H1 (cell line): Measurements from ENCODE around the gene DUSP9. TPM values are rescaled to one million over a fixed set of nuclear protein-coding genes. Genes with fewer than 3 reads are reported as not detected.

Source experiments
- CREB1 ChIP-seq: IDR thresholded peaks from 2 replicates; pipeline ENCODE4 v1.6.1; 2012; ENCODE audit warnings: inconsistent platforms
- GTF2F1 ChIP-seq: IDR thresholded peaks from 2 replicates; pipeline ENCODE4 v1.6.1; 2012; ENCODE audit warnings: low read depth, low read length, improper control_type of control experiment, borderline replicate concordance
- SP2 ChIP-seq: IDR thresholded peaks from 2 replicates; pipeline ENCODE4 v1.6.1; 2012; ENCODE audit warnings: mild to moderate bottlenecking, low read length, inconsistent platforms
- polyA plus RNA-seq, 7 experiments: library from polyadenylated mRNA; depleted of rRNA in 3 of 7; stranded (reverse) in 5 of 7; unstranded in 2 of 7; fragments of >200 nt in 5 of 7; fragments of 200-250 nt in 2 of 7; gene quantifications; 1 replicate in 5 of 7; 2 replicates in 1 of 7; 4 replicates in 1 of 7; pipeline versions ENCODE4 v1.2.1 to v1.2.3, GENCODE V29; 2011 to 2013; ENCODE audit warnings: missing spikeins in 2 of 7, mixed read lengths in 2 of 7
- total RNA-seq: library from RNA; stranded (reverse); fragmentation: NEBNext Ultra II Directional; extraction: Animal tissue kit (Norgen Biotek cat#: 25700); gene quantifications from 2 replicates; pipeline ENCODE4 v1.2.1, GENCODE V29; 2021
- TF ChIP-seq, protein P1 (sequence below): fragments of 300-600 bp; sonication (generic); IDR thresholded peaks from 2 replicates; pipeline ENCODE4 v1.7.1; 2012; ENCODE audit warnings: low read length, moderate library complexity, mild to moderate bottlenecking, inconsistent platforms; ENCODE audit not compliant: insufficient replicate concordance

The DUSP9 gene
- total and polyA plus RNA-seq, 2 of the 8 experiments (the other 6 are each of a cell fraction or from before 2014, with no cell fraction given): 0.80 to 1.1 TPM

DNA sequence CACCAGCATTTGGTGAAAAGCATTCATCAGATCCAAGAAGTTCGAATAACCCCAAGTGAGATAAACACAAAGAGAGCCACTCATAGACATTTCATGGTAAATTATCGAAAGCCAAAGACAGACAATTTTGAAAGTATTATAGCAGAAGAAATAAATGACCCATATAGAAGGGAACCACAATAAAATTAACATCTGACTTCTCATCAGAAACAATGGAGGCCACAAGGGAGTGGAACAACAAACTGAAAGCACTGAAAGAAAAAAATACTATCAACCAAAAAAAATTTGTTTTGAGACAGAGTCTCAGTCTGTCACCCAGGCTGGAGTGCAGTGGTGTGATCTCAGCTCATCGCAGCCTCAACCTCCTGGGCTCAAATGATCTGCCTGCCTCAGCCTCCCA lies 12.3 kb downstream of the DUSP9 start (continued):
- TF ChIP-seq, protein P1, sequence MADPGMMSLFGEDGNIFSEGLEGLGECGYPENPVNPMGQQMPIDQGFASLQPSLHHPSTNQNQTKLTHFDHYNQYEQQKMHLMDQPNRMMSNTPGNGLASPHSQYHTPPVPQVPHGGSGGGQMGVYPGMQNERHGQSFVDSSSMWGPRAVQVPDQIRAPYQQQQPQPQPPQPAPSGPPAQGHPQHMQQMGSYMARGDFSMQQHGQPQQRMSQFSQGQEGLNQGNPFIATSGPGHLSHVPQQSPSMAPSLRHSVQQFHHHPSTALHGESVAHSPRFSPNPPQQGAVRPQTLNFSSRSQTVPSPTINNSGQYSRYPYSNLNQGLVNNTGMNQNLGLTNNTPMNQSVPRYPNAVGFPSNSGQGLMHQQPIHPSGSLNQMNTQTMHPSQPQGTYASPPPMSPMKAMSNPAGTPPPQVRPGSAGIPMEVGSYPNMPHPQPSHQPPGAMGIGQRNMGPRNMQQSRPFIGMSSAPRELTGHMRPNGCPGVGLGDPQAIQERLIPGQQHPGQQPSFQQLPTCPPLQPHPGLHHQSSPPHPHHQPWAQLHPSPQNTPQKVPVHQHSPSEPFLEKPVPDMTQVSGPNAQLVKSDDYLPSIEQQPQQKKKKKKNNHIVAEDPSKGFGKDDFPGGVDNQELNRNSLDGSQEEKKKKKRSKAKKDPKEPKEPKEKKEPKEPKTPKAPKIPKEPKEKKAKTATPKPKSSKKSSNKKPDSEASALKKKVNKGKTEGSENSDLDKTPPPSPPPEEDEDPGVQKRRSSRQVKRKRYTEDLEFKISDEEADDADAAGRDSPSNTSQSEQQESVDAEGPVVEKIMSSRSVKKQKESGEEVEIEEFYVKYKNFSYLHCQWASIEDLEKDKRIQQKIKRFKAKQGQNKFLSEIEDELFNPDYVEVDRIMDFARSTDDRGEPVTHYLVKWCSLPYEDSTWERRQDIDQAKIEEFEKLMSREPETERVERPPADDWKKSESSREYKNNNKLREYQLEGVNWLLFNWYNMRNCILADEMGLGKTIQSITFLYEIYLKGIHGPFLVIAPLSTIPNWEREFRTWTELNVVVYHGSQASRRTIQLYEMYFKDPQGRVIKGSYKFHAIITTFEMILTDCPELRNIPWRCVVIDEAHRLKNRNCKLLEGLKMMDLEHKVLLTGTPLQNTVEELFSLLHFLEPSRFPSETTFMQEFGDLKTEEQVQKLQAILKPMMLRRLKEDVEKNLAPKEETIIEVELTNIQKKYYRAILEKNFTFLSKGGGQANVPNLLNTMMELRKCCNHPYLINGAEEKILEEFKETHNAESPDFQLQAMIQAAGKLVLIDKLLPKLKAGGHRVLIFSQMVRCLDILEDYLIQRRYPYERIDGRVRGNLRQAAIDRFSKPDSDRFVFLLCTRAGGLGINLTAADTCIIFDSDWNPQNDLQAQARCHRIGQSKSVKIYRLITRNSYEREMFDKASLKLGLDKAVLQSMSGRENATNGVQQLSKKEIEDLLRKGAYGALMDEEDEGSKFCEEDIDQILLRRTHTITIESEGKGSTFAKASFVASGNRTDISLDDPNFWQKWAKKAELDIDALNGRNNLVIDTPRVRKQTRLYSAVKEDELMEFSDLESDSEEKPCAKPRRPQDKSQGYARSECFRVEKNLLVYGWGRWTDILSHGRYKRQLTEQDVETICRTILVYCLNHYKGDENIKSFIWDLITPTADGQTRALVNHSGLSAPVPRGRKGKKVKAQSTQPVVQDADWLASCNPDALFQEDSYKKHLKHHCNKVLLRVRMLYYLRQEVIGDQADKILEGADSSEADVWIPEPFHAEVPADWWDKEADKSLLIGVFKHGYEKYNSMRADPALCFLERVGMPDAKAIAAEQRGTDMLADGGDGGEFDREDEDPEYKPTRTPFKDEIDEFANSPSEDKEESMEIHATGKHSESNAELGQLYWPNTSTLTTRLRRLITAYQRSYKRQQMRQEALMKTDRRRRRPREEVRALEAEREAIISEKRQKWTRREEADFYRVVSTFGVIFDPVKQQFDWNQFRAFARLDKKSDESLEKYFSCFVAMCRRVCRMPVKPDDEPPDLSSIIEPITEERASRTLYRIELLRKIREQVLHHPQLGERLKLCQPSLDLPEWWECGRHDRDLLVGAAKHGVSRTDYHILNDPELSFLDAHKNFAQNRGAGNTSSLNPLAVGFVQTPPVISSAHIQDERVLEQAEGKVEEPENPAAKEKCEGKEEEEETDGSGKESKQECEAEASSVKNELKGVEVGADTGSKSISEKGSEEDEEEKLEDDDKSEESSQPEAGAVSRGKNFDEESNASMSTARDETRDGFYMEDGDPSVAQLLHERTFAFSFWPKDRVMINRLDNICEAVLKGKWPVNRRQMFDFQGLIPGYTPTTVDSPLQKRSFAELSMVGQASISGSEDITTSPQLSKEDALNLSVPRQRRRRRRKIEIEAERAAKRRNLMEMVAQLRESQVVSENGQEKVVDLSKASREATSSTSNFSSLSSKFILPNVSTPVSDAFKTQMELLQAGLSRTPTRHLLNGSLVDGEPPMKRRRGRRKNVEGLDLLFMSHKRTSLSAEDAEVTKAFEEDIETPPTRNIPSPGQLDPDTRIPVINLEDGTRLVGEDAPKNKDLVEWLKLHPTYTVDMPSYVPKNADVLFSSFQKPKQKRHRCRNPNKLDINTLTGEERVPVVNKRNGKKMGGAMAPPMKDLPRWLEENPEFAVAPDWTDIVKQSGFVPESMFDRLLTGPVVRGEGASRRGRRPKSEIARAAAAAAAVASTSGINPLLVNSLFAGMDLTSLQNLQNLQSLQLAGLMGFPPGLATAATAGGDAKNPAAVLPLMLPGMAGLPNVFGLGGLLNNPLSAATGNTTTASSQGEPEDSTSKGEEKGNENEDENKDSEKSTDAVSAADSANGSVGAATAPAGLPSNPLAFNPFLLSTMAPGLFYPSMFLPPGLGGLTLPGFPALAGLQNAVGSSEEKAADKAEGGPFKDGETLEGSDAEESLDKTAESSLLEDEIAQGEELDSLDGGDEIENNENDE: no peak
- no peak for TF ChIP-seq SP2
- no peak for TF ChIP-seq CREB1
- no peak for TF ChIP-seq GTF2F1
- TF ChIP-seq, all 59 proteins: peak for 0
